Left lobe of liver (tissue), 2 donors: ENCODE measurements around the gene SATB2. TPM values are rescaled to one million over a fixed set of nuclear protein-coding genes. Genes with fewer than 3 reads are reported as not detected.

ENCODE experiments used
- ATAC-seq: fragments of 200-7000 bp; cut with Tn5 transposase; one replicate; pipeline ENCODE4 v1.9.1; 2020; ENCODE audit warnings: mild to moderate bottlenecking, moderate library complexity
- DNase-seq: peaks from one replicate; pipeline ENCODE4 v3.0.0-alpha.2; 2020; ENCODE audit warnings: low spot score
- total RNA-seq: library from RNA; stranded (reverse); gene quantifications from one replicate; pipeline ENCODE4 v1.2.1, GENCODE V29; 2021
- donor health status: DM: no; HTN: no; CAD: no; lungs with moderate emphysema.
- donor health status: DM: no; HTN: yes; CAD: no.

SATB2 gene
- total RNA-seq, 1 donor from 2014 or later, result 5.8 TPM

- DNase-seq (no peak), ATAC-seq (no peak)
Measured at GRCh38 chr2:199336546-199336945, 121.2 kb downstream of the SATB2 start.

GRCh38 chr2:199335502-199335901 lies 122.2 kb downstream of the SATB2 start:
- ATAC-seq, result no peak
- no peak for DNase-seq

GRCh38 chr2:199329466-199329865 lies 128.3 kb downstream of the SATB2 start:
- DNase-seq, result no peak
- no peak for ATAC-seq

- no peak for DNase-seq
- no peak for ATAC-seq
Measured at GRCh38 chr2:199329031-199329430, 128.7 kb downstream of the SATB2 start.

- no peak for ATAC-seq
- no peak for DNase-seq
Measured at GRCh38 chr2:199325881-199326280, 131.9 kb downstream of the SATB2 start.

- no peak for DNase-seq
- ATAC-seq, result no peak
Measured at GRCh38 chr2:199322151-199322550, 135.6 kb downstream of the SATB2 start.

GRCh38 chr2:199317646-199318045 lies 140.1 kb downstream of the SATB2 start:
- ATAC-seq, result no peak
- DNase-seq, result no peak

GRCh38 chr2:199316851-199317250 lies 140.9 kb downstream of the SATB2 start:
- no peak for ATAC-seq
- DNase-seq, result no peak

- no peak for DNase-seq
Measured at GRCh38 chr2:199315299-199316179, 142.2 kb downstream of the SATB2 start.

GRCh38 chr2:199312931-199313330 lies 144.8 kb downstream of the SATB2 start:
- no peak for ATAC-seq
- DNase-seq, result no peak

More at GRCh38 chr2:199315299-199316179, 142.2 kb downstream of the SATB2 start:
- ATAC-seq, result no peak

- DNase-seq (no peak), ATAC-seq (no peak)
Measured at GRCh38 chr2:199310771-199311585, 146.8 kb downstream of the SATB2 start.

GRCh38 chr2:199309973-199310372 lies 147.8 kb downstream of the SATB2 start:
- DNase-seq (no peak), ATAC-seq (no peak)

GRCh38 chr2:199309411-199309810 lies 148.3 kb downstream of the SATB2 start:
- DNase-seq (no peak), ATAC-seq (no peak)

- DNase-seq (no peak), ATAC-seq (no peak)
Measured at GRCh38 chr2:199308567-199308966, 149.2 kb downstream of the SATB2 start.

- DNase-seq, result no peak
- ATAC-seq, result no peak
Measured at GRCh38 chr2:199307461-199307860, 150.3 kb downstream of the SATB2 start.

- ATAC-seq (no peak), DNase-seq (no peak)
Measured at GRCh38 chr2:199306116-199306515, 151.6 kb downstream of the SATB2 start.

GRCh38 chr2:199303728-199304177 lies 154.0 kb downstream of the SATB2 start:
- ATAC-seq (no peak), DNase-seq (no peak)

GRCh38 chr2:199302851-199303250 lies 154.9 kb downstream of the SATB2 start:
- no peak for DNase-seq
- ATAC-seq, result no peak

GRCh38 chr2:199288424-199288823 lies 169.3 kb downstream of the SATB2 start:
- ATAC-seq, result no peak
- no peak for DNase-seq

- DNase-seq (no peak), ATAC-seq (no peak)
Measured at GRCh38 chr2:199282309-199282708, 175.4 kb downstream of the SATB2 start.

- no peak for ATAC-seq
- no peak for DNase-seq
Measured at GRCh38 chr2:199279146-199279545, 178.6 kb downstream of the SATB2 start.

GRCh38 chr2:199278099-199278498 lies 179.6 kb downstream of the SATB2 start:
- DNase-seq, result no peak
- no peak for ATAC-seq
